ENCODE results near the gene ARHGAP1. TPM values are rescaled to one million over a fixed set of nuclear protein-coding genes. Genes with fewer than 3 reads are reported as not detected.

The ARHGAP1 gene
- total RNA-seq, 1 experiment from 2014 or later: 53.0 TPM

DNA sequence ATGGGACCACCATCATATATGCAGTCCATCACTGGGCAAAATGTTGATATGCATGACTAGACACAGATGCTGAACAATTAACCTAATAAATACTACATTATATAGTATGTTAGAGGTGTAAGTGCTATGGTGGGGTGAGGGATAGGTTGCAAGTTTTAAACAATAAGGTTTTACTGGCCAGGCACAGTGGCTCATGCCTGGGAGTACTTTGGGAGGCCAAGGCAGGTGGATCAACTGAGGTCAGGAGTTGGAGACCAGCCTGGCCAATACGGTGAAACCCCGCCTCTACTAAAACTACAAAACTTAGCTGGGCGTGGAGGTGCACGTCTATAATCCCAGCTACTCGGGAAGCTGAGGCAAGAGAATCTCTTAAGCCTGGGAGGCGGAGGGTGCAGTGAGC, 46.7 kb upstream of the ARHGAP1 start (continued):
- TF ChIP-seq, protein P1, sequence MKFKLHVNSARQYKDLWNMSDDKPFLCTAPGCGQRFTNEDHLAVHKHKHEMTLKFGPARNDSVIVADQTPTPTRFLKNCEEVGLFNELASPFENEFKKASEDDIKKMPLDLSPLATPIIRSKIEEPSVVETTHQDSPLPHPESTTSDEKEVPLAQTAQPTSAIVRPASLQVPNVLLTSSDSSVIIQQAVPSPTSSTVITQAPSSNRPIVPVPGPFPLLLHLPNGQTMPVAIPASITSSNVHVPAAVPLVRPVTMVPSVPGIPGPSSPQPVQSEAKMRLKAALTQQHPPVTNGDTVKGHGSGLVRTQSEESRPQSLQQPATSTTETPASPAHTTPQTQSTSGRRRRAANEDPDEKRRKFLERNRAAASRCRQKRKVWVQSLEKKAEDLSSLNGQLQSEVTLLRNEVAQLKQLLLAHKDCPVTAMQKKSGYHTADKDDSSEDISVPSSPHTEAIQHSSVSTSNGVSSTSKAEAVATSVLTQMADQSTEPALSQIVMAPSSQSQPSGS (CRISPR knock-in tag; IDR thresholded peaks at IDR 0.05; ENCODE audit: borderline replicate concordance, low read depth): no peak

DNA sequence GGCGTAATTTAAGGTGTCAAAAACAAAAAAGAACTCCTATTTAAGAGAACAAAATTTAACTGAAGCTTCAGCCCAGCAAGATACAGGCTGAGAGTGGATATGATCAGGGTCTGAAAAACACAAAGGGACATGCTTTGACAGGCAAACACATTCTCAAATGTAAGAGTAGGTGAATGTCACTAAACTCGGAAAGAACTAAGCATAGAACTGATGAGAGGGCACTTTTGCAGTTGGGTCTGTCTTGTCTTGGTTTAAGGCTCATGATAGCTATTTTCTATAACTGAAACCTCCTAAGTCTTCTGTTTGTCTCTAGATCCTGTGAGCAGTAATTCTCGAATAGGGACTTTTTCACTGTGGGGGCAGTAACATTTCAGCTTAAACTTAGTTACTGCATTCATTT, 45.6 kb upstream of the ARHGAP1 start:
- Mint-ChIP-seq H3K36me3 (peaks cover 86% of the 10 kb centered on the region), H3K9me3 (no peaks in the 10 kb centered on the region), H3K4me1 (no peaks in the 10 kb centered on the region; the same call in 1 of the 2 replicates), H3K4me3 (no peak overlapping the region), H3K27me3 (ENCODE audit: low read depth) (no peaks in the 10 kb centered on the region), H3K27ac (no peak overlapping the region)
- POLR2A ChIA-PET: no interaction called here
- no peak for ATAC-seq
- DNase-seq (ENCODE audit: low spot score): no peak
- CTCF ChIA-PET: no interaction called here
- TF ChIP-seq ZNF423 (CRISPR knock-in tag; IDR thresholded peaks at IDR 0.05): no peak
- TF ChIP-seq, protein P2, sequence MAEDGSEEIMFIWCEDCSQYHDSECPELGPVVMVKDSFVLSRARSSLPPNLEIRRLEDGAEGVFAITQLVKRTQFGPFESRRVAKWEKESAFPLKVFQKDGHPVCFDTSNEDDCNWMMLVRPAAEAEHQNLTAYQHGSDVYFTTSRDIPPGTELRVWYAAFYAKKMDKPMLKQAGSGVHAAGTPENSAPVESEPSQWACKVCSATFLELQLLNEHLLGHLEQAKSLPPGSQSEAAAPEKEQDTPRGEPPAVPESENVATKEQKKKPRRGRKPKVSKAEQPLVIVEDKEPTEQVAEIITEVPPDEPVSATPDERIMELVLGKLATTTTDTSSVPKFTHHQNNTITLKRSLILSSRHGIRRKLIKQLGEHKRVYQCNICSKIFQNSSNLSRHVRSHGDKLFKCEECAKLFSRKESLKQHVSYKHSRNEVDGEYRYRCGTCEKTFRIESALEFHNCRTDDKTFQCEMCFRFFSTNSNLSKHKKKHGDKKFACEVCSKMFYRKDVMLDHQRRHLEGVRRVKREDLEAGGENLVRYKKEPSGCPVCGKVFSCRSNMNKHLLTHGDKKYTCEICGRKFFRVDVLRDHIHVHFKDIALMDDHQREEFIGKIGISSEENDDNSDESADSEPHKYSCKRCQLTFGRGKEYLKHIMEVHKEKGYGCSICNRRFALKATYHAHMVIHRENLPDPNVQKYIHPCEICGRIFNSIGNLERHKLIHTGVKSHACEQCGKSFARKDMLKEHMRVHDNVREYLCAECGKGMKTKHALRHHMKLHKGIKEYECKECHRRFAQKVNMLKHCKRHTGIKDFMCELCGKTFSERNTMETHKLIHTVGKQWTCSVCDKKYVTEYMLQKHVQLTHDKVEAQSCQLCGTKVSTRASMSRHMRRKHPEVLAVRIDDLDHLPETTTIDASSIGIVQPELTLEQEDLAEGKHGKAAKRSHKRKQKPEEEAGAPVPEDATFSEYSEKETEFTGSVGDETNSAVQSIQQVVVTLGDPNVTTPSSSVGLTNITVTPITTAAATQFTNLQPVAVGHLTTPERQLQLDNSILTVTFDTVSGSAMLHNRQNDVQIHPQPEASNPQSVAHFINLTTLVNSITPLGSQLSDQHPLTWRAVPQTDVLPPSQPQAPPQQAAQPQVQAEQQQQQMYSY (CRISPR knock-in tag; IDR thresholded peaks at IDR 0.05): no peak
- no peak for TF ChIP-seq ZNF512 (CRISPR knock-in tag; IDR thresholded peaks at IDR 0.05; ENCODE audit: borderline replicate concordance)
- TF ChIP-seq ZNF219 (CRISPR knock-in tag; IDR thresholded peaks at IDR 0.05; ENCODE audit: borderline replicate concordance): no peak
- TF ChIP-seq FOXP1 (CRISPR knock-in tag; IDR thresholded peaks at IDR 0.05; ENCODE audit: borderline replicate concordance): no peak
- TF ChIP-seq, protein P3, sequence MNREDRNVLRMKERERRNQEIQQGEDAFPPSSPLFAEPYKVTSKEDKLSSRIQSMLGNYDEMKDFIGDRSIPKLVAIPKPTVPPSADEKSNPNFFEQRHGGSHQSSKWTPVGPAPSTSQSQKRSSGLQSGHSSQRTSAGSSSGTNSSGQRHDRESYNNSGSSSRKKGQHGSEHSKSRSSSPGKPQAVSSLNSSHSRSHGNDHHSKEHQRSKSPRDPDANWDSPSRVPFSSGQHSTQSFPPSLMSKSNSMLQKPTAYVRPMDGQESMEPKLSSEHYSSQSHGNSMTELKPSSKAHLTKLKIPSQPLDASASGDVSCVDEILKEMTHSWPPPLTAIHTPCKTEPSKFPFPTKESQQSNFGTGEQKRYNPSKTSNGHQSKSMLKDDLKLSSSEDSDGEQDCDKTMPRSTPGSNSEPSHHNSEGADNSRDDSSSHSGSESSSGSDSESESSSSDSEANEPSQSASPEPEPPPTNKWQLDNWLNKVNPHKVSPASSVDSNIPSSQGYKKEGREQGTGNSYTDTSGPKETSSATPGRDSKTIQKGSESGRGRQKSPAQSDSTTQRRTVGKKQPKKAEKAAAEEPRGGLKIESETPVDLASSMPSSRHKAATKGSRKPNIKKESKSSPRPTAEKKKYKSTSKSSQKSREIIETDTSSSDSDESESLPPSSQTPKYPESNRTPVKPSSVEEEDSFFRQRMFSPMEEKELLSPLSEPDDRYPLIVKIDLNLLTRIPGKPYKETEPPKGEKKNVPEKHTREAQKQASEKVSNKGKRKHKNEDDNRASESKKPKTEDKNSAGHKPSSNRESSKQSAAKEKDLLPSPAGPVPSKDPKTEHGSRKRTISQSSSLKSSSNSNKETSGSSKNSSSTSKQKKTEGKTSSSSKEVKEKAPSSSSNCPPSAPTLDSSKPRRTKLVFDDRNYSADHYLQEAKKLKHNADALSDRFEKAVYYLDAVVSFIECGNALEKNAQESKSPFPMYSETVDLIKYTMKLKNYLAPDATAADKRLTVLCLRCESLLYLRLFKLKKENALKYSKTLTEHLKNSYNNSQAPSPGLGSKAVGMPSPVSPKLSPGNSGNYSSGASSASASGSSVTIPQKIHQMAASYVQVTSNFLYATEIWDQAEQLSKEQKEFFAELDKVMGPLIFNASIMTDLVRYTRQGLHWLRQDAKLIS (CRISPR knock-in tag; IDR thresholded peaks at IDR 0.05; ENCODE audit: borderline replicate concordance): no peak
- TF ChIP-seq, protein P4, sequence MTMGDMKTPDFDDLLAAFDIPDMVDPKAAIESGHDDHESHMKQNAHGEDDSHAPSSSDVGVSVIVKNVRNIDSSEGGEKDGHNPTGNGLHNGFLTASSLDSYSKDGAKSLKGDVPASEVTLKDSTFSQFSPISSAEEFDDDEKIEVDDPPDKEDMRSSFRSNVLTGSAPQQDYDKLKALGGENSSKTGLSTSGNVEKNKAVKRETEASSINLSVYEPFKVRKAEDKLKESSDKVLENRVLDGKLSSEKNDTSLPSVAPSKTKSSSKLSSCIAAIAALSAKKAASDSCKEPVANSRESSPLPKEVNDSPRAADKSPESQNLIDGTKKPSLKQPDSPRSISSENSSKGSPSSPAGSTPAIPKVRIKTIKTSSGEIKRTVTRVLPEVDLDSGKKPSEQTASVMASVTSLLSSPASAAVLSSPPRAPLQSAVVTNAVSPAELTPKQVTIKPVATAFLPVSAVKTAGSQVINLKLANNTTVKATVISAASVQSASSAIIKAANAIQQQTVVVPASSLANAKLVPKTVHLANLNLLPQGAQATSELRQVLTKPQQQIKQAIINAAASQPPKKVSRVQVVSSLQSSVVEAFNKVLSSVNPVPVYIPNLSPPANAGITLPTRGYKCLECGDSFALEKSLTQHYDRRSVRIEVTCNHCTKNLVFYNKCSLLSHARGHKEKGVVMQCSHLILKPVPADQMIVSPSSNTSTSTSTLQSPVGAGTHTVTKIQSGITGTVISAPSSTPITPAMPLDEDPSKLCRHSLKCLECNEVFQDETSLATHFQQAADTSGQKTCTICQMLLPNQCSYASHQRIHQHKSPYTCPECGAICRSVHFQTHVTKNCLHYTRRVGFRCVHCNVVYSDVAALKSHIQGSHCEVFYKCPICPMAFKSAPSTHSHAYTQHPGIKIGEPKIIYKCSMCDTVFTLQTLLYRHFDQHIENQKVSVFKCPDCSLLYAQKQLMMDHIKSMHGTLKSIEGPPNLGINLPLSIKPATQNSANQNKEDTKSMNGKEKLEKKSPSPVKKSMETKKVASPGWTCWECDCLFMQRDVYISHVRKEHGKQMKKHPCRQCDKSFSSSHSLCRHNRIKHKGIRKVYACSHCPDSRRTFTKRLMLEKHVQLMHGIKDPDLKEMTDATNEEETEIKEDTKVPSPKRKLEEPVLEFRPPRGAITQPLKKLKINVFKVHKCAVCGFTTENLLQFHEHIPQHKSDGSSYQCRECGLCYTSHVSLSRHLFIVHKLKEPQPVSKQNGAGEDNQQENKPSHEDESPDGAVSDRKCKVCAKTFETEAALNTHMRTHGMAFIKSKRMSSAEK (CRISPR knock-in tag; IDR thresholded peaks at IDR 0.05; ENCODE audit: borderline replicate concordance): no peak
